UCSD-AML1 (cell line): Measurements from ENCODE around the gene RPL28.
"Not testable (repeated sequence)": the region's sequence is repeated elsewhere in the genome, so short reads cannot be mapped to it uniquely, and the experiment has no call there.

Source experiments
- DNase-seq: peaks from one replicate; lab custom pipeline; 2025; ENCODE audit not compliant: unreplicated experiment; lab: John Stamatoyannopoulos, UW

Gene RPL28

GRCh38 chr19:55391191-55391670 lies 5.5 kb downstream of the RPL28 start:
- no peak for DNase-seq

GRCh38 chr19:55391702-55392615 lies 6.2 kb downstream of the RPL28 start:
- DNase-seq = no peak

- DNase-seq = no peak
Observed at GRCh38 chr19:55392820-55393761, 7.4 kb downstream of the RPL28 start.

- DNase-seq = no peak
Observed at GRCh38 chr19:55398200-55398925, 12.6 kb downstream of the RPL28 start.

- DNase-seq = no peak
Observed at GRCh38 chr19:55400281-55401087, 14.8 kb downstream of the RPL28 start.

- not testable (repeated sequence) for DNase-seq
Observed at GRCh38 chr19:55401390-55401789, 15.7 kb downstream of the RPL28 start.

GRCh38 chr19:55402509-55402908 lies 16.8 kb downstream of the RPL28 start:
- DNase-seq = no peak

- no peak for DNase-seq
Observed at GRCh38 chr19:55405638-55406037, 19.9 kb downstream of the RPL28 start.

- DNase-seq = no peak
Observed at GRCh38 chr19:55406091-55406825, 20.5 kb downstream of the RPL28 start.

GRCh38 chr19:55406826-55407549 lies 21.3 kb downstream of the RPL28 start:
- DNase-seq = peak; percentile 68

GRCh38 chr19:55407550-55407799 lies 21.7 kb downstream of the RPL28 start, which contains the start of gene UBE2S:
Gene UBE2S, minus strand, starts transcription at chr19:55407788. Its CDS starts 199 bp downstream, at chr19:55407589.
- not testable (repeated sequence) for DNase-seq

- peak; percentile 99 for DNase-seq
Observed at GRCh38 chr19:55407800-55408532, 22.2 kb downstream of the RPL28 start.

- no peak for DNase-seq
Observed at GRCh38 chr19:55408533-55408872, 22.8 kb downstream of the RPL28 start.

GRCh38 chr19:55409179-55409578 lies 23.4 kb downstream of the RPL28 start:
- not testable (repeated sequence) for DNase-seq

- DNase-seq = no peak
Observed at GRCh38 chr19:55410168-55410567, 24.4 kb downstream of the RPL28 start.

GRCh38 chr19:55418185-55418584 lies 32.5 kb downstream of the RPL28 start:
- peak; percentile 57 for DNase-seq

- DNase-seq = no peak
Observed at GRCh38 chr19:55419103-55419502, 33.4 kb downstream of the RPL28 start.

GRCh38 chr19:55419624-55420236 lies 34.0 kb downstream of the RPL28 start:
- no peak for DNase-seq
